Measurements from ENCODE around the gene TAS2R14. TPM values are rescaled to one million over a fixed set of nuclear protein-coding genes. Genes with fewer than 3 reads are reported as not detected.
A peak's percentile ranks its signal among the peaks of the same experiment; 100 is the strongest.

Gene TAS2R14
- total RNA-seq, 3 donors from 2014 or later, result 1.7 to 5.4 (median 2.6) TPM

- no peaks in the 10 kb centered on the region for H3K9me3 ChIP-seq
- ATAC-seq (no peak), DNase-seq (no peak)
- intact Hi-C loops (cut with DNase I, micrococcal nuclease), result no loop called here
- no peaks in the 10 kb centered on the region for H3K4me1 ChIP-seq (ENCODE audit: low read depth)
- TF ChIP-seq CTCF (IDR thresholded peaks at IDR 0.05), result no peak
- H3K36me3 ChIP-seq (ENCODE audit: low read depth), result no peaks in the 10 kb centered on the region
- H3K4me3 ChIP-seq, result no peak overlapping the region
These were observed 17.0 kb upstream of the TAS2R14 start for GRCh38 chr12:10956085-10956484.

DNA sequence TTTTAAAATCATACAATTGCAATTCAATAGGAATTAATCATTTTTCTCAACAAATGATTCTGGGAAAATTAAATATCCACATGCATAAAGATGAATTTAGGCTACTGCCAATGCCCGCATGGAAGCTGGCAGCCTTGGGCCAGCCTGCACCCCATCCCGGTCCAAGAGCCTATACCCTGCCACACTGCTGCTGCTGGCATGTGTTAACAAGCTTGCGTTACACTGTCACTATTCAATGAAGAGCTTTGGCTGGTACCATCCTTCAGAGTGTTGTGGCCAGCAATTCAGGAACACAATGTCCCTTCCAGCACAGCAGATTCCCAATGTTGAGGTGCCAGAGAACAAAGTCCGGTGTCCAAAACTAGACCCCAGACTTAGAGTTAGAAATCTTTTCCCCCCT lies 13.6 kb upstream of the TAS2R14 start:
- TF ChIP-seq CTCF (IDR thresholded peaks at IDR 0.05), result no peak
- Histone ChIP-seq H3K4me1 (ENCODE audit: low read depth) (no peaks in the 10 kb centered on the region), H3K9me3 (peaks cover 2% of the 10 kb centered on the region), H3K36me3 (ENCODE audit: low read depth) (no peaks in the 10 kb centered on the region), H3K4me3 (no peak overlapping the region)
- intact Hi-C loops (cut with DNase I, micrococcal nuclease), result no loop called here
- DNase-seq (no peak), ATAC-seq (no peak)

DNA sequence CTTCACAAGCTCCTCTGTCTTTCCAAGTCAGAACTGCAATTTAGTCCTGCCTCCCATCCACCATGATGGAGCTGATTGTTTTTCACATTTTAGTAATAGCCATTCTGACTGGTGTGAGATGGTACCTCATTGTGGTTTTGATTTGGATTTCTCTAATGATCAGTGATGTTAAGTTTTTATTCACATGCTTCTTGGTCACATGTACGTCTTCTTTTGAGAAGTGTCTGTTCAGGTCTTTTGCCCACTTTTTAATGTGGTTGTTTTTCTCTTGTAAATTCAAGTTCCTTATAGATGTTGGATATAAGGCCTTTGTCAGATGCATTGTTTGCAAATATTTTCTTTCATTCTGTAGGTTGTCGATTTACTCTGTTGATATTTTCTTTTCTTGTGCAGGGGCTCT lies 4.1 kb upstream of the TAS2R14 start:
- intact Hi-C loops (cut with DNase I, micrococcal nuclease), result no loop called here
- TF ChIP-seq CTCF (IDR thresholded peaks at IDR 0.05), result no peak
- ATAC-seq, result no peak
- H3K36me3 ChIP-seq (ENCODE audit: low read depth), result no peaks in the 10 kb centered on the region
- no peaks in the 10 kb centered on the region for H3K4me1 ChIP-seq (ENCODE audit: low read depth)
- H3K9me3 ChIP-seq, result peaks cover 5% of the 10 kb centered on the region
- DNase-seq, result no peak
- H3K4me3 ChIP-seq, result no peak overlapping the region

- H3K4me3 ChIP-seq, result no peak overlapping the region
- H3K4me1 ChIP-seq (ENCODE audit: low read depth), result no peaks in the 10 kb centered on the region
- TF ChIP-seq CTCF (IDR thresholded peaks at IDR 0.05), result no peak
- ATAC-seq (peak; percentile 34), DNase-seq (no peak)
- no peaks in the 10 kb centered on the region for H3K36me3 ChIP-seq (ENCODE audit: low read depth)
- intact Hi-C loops (cut with DNase I, micrococcal nuclease), result no loop called here
- peaks cover 4% of the 10 kb centered on the region for H3K9me3 ChIP-seq
These were observed 3.0 kb upstream of the TAS2R14 start for GRCh38 chr12:10941916-10942607.

DNA sequence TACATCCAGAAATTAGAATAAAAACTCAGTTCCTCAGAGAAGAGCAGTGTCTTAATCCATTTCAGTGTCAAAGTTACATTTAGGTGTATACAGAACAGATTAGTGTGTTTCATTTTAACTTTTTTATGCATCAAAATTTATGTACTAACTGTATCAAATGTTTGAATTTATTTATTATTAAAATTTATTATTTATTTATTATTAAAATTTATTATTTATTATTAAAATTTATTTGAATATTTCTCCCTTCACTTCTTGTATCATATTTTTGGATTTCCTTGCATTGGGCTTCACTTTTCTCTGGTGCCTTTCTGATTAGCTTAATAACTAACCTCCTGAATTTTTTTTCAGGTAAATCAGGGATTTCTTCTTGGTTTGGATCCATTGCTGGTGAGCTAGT lies 2.3 kb upstream of the TAS2R14 start:
- no peak for DNase-seq
- ATAC-seq, result no peak
- Histone ChIP-seq H3K4me1 (ENCODE audit: low read depth) (no peaks in the 10 kb centered on the region), H3K36me3 (ENCODE audit: low read depth) (no peaks in the 10 kb centered on the region), H3K9me3 (no peaks in the 10 kb centered on the region), H3K4me3 (no peak overlapping the region)
- no peak for TF ChIP-seq CTCF (IDR thresholded peaks at IDR 0.05)
- intact Hi-C loops (cut with DNase I, micrococcal nuclease), result no loop called here

- ATAC-seq (no peak), DNase-seq (no peak)
- Histone ChIP-seq H3K4me1 (ENCODE audit: low read depth) (no peaks in the 10 kb centered on the region), H3K9me3 (no peaks in the 10 kb centered on the region), H3K36me3 (ENCODE audit: low read depth) (no peaks in the 10 kb centered on the region), H3K4me3 (no peak overlapping the region)
- intact Hi-C loops (cut with DNase I, micrococcal nuclease), result no loop called here
- no peak for TF ChIP-seq CTCF (IDR thresholded peaks at IDR 0.05)
These were observed 1.3 kb upstream of the TAS2R14 start for GRCh38 chr12:10940389-10940788.
